NCI-H1105 treated with DMSO at 0.1 percent for 48 hours (cell line): ENCODE results near the gene XCL2.

Source experiments
- DNase-seq: peaks from one replicate; lab custom pipeline; 2025; lab: John Stamatoyannopoulos, UW

Gene XCL2

DNA sequence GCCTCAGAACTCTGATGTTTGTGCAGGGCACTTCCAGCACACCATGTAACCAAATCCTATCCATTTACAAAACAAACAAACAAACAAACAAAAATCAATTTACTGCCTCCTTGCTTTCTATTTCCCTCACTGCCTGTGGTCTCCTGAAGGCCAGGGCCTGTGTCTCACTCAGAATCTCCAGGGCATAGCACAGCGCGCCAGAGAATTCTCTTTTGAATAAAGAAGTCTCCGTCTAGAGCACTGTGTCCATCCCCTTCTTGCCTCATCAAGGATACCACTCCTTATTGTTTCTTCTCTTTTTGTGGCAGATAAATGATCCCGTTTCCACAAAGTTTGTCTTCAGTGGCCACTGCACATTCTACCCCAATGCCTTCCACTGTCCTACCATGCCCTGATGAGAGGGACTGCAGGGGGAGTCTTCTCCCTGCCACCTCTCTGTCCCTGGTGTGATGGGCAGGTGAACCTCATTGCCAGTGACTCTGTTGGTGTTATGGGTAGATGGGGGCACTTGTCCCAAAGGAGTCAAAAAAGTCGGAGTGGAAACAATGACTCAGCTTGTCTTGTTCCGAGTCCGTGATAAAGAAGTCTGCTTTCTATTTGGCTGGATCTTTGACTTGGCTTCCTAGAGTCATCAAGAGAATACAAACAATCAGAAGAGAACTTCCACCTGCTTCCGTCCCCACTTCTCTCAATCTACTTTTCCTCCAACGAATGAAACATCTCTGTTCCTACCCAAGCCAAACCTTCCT is 30.0 kb downstream of the XCL2 start:
- DNase-seq, result no peak

DNA sequence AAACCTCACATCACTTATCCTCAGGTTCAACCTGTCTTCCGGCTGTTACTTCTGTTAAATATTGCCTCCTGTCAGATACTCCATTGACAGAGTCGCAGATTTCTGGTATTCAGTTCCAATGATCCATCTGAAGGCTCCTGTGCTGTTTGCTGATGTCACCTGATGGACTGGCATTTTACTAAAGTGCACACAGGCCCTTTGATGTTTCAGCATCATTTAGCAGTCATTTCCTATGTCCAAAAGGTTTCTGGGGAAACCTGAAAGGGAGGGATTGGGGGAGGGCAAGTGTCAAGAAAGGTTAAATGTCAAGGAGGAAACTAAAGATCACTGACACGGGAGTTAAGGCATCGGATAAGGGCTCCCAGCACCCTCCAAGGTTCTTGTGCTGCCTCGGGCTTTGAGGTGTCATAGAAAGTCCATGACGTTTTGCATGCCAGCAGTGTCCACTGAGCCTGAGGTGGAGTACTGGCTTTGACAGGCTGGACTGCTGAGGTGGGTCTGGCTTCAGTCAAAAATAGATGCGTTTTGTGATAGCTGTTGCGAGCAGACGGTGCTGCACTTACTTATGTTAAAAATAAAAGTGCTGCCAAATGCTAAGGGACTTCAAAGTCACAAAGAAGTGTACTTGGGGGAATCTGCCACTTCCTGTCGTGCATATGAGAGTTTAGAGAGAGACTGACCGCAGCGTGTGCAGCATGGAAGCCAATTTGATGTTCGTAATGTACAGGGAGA is 30.8 kb downstream of the XCL2 start:
- DNase-seq, result no peak

DNA sequence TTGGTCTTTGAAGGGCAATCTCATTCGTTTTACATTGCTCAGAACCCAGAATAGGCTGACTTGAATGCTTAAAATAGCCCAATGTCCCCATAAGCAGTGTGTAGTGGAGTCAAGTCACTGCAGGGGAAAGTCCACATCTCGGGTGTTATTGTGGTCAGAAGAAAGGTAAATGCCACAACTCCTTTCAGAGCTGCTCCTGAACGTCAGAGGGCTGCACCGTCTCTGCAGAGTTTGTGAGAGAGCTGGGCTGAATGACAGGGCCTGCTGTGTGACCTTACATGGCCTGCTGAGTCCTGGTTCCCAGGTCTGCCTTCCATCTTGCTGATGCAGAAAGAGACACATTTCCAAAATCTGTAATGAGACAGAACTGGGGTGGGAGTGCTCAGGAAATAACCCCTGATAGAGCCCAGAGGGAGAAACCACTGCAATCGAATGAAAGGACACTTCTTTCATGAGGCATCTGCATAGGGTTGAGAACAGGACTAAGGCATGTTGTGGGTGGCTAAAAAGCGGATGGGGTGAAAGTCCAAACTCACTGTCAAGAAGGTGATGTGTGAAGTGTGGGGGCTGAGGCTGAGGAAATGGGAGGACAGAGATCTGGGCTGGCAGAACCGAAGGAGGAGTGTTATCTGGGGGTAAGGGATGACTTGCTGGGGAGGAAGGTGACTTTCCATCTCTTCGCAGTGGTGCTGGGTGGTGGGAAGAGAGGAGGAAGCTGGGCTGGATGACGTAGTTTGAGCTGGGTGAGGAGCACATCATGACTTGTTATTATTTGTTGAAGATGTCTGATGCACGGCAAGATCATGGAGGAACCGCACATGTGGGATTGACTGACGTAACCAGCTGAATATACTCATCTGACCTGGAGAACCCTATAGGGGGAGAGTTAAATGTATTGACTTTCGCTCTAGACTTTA is 33.7 kb downstream of the XCL2 start:
- no peak for DNase-seq

DNA sequence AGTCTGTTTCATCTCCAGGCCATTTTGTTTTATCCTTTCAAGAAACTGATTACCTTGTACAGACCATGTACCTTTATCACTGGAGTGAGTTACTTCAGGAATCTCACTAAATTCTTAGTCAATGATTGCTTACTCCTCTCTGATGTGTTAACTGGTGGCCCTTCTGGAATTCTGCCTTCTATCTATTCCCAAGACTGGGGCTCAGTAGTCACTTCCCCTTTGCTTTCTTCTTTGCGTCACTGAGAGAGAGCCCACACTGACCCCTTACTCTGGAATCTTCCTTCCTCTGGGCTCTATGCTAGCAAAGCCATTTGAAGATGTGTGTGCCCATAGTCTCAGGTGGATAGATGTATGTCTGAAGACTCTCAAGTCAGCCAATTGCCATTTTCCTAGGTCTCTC is 34.6 kb downstream of the XCL2 start:
- DNase-seq, result no peak

DNA sequence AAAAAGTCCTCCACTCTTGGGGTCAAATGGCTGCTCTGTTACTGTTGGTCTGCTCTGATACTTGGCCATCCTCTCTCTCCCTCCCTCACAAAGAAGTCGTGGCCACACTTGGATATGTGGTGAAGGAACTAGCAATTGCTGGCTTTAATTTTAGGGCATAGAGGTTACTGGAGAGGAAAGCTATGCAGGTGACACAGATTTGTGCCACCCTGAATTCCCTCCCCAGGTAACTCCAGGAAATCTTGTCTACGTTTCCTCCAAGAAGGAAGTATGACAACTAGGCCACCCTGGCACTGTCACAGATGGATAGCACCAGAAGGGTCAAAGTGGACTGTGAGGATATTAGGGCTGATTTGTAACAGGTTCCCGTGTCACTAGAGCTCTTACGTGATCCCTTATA is 36.0 kb downstream of the XCL2 start:
- no peak for DNase-seq

DNA sequence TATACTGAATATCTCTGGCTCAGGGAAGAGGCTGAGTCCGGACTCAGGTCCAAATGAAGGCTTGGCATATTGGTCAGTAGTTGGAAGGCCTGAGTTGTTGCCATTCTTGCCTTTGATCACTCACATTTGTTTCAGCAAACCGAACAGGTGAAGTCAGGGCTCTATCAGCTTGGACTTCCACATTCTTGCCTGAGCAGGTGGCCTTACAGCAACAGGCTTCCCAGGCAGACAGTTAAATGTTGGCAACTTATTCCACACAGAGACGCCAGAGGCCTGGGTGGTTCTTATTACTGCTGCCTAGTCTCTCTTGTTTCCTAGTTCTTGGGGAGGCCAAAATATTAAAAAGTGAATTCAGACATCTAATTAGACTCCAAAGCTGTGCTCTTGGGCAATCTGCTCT is 36.6 kb downstream of the XCL2 start:
- DNase-seq, result no peak

DNA sequence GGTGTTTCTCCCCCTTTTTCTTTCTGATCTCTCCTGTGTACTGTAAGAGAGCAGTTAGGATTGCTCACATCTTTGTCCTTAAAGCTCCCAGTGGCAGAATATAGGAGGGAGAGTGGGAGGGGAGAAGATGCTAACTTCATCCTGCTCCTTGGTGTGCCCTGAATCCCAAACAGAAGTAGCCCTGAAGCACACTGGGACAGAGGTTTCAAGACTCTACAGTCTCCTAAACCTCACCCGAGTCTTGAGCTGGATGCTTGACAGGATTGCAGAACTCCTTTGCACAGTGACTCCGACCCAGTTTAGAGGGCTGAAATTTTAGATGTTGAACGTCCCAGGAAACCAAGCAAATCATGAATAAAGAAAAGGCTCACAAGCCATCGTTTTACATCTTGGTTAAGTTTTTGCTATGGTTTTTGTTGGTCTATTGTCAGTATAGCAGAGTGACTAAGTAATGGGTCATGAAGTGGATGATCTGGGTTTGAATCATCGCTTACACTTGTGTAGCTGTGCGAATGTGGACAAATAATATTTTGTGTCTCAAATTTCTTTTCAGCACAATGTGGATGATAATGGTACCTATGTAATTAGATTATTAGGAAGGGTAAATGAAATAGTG is 37.5 kb downstream of the XCL2 start:
- no peak for DNase-seq

DNA sequence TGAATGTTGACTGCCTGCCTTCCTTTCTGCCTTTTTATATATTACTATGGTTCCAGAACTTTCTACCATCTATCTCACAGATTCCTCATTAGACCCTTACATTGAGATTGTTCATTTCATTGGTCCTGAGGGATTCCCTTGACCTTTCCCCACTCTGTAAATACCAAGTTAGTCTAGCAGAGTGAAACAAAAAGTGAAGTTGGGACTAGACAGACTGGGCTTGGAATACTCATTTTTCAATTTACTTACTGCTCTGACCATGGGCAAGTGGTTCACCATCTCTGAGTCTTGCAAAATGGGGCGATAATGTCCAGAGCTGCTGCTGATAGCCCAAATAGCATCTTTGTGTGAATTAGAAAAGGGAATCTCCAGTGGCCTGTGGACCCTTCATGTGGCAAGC is 38.8 kb downstream of the XCL2 start:
- DNase-seq, result no peak

DNA sequence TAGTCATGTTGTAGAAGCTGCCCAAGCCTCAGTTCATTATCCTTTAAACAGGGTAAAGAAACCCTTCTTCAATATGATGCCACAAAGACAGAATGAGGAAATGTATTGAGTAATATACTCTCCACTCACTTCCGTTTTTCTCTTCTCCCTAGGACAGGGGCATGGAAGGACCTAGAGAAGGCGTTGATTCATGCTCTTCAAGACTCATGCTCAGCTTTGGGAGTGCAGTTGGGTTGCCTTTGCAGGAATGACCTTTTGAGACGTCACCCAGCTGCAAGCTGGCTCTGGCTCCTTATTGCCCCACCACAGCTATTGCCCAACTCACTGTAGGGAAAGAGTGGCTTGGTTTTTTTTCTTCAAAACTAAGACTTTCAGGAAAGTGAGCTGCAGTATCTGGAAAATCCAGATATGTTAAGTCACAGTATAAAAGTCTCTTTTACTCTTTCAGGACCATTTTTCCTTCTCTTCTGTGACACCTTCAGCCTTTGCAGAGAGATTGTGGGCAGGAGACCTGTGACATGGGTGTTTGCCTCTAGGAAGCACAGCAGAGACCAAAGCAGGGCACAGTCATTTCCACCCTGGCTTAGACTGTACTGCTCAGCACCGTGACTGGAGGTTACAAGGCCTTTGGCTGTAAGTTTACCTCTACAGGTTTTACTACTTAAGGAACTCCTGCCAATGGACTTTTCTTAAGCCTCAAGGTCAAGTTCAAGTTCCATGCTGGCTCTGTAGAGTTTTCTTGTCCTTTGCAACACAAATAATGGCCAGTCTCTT is 39.5 kb downstream of the XCL2 start:
- DNase-seq, result no peak

DNA sequence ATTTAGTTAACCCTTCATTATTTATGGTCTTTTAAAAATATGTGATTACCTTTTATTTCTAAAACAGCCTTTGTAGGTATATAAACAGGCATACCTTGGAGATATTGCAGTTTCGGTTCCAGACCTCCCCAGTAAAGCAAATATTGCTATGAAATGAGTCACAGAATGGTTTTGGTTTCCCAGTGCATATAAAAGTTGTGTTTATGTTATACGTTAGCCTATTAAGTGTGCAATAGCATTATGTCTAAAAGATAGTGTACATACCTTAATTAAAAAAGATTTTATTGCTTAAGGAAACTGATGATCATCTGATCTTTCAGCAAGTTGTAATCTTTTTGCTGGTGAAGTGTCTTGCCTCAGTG is 44.1 kb downstream of the XCL2 start:
- DNase-seq, result no peak

DNA sequence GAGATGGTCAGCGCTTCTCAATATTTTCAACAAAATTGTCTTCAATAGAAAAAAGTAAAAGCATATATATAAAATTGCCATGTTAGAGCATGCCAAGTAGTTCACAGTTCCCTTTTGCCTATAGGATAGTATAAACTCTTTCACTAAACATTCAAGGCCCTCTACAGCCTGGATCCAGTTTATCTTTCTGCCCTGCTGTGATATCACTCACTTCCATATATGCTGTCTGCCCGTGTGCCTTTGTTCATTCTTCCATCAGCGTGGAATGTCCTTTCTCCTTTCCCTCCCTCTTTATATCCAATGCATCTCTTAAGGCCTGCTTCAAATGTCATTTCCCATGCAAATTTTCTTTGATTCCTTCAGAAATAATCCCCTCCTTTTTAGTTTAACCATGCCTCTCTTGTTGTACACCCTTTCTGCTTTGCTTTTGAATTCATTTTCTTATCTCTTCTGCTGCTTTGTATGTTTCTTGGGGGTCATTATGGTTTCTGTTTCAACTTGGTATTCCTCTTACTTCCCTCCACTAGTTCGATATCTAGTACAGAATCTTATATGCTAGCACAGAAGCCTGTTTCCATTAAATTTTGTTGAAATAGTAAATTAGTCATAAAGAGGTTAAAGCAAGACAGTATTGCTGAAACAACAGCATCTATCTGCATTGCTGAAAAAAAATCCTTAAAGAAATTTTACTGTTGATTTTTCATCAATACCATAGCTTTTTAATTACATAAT is 44.7 kb downstream of the XCL2 start:
- no peak for DNase-seq

DNA sequence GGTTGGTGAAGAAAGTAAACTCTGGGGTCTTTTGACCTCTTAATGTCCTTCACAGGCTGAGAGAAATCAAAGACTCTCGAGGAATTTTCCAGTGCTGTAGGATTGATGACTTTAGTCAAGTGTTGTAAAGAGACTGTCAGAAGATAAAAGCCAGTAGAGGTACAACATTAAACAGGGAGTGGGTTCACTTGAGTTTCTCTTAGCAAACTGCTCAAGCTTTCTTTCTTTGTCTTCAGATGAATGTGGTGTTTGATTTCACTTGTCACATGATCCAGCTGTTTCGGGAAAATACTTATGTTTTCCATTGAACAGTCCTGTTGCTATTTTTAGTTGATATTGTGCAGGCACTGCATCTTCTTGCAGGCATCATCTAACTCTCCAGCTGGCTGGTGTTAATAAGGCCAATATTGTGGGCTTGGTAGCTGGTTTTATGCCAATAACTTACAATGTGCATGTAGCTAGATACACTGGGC is 45.6 kb downstream of the XCL2 start:
- peak; percentile 83 for DNase-seq

DNA sequence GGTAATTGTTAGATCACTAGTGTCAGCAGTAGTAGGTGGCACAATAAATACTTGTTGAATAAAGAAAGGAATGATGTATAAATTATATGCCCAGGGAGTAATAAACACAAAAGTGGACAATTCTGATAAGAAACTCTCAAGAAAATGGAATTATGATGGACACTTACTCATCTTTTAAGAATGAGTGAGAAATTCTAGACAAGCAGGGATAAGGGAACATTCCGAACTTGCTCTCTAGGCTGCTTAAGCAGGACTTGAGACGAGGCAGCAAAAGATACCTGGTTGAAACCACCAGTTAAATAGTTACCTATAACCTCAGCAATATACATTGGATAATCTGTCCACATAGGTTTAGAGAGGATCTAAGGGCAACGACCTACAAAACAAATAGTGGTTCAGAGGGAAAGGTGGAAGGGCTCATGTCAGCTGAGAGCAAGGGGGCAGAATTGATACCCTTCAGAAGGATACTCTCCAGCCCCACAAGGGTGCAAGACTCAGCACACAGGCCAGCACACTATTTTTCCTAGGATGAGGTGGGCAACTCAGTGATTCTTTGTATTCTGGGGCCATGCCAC is 46.3 kb downstream of the XCL2 start:
- DNase-seq, result no peak

DNA sequence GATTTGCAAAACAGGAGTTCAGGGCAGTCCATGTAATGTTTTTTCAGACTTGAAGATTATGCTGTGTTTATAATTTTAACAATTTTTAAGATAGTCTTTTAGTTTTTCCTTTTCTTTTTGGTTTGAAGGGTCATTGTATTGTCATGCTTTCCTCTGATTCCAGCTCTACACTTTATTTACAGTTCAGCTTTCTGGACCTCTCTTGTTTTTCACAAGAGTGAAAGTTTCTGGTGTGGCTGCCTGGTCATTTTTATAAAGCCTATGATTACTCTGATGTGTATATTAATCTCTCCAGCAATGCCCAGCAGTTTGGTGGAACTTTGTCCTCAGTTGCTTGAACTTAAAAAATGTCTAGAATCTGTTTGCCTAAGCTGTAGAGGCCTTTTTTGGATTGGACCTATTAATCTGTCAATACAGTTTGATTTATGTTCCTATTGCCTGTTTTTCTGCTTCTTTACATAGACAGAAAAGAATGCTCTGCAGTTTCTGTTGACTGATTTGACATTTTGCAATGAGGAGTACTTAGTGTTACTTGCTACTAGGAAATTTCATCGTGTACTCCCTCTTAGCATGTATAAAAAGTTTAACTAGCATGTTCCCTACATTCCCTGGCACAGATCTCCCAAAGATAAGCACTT is 52.2 kb downstream of the XCL2 start:
- DNase-seq, result no peak
